Activated effector memory CD4-positive, alpha-beta T cell treated with anti-CD3 and anti-CD28 coated beads, Interleukin-2, amount 50 U/mL, for 16 hours (primary cell): Measurements from ENCODE around the gene FBXO45.
"Not testable (repeated sequence)": the region's sequence is repeated elsewhere in the genome, so short reads cannot be mapped to it uniquely, and the experiment has no call there.

Source experiments
- DNase-seq: peaks from one replicate; pipeline ENCODE4 v3.0.0-alpha.2; 2020

FBXO45 gene

GRCh38 chr3:196558476-196558875 is 10.0 kb upstream of the FBXO45 start:
- no peak for DNase-seq

GRCh38 chr3:196559826-196560225 is 8.6 kb upstream of the FBXO45 start:
- DNase-seq: no peak

- peak; percentile 80 for DNase-seq
Observed at GRCh38 chr3:196563721-196564225, 4.7 kb upstream of the FBXO45 start.

GRCh38 chr3:196569003-196569516 is 600 bp downstream of the FBXO45 start:
- DNase-seq: peak; percentile 85

- DNase-seq: not testable (repeated sequence)
Observed at GRCh38 chr3:196570332-196570731, 1.9 kb downstream of the FBXO45 start.

GRCh38 chr3:196572389-196572788 is 3.9 kb downstream of the FBXO45 start:
- no peak for DNase-seq

- DNase-seq: no peak
Observed at GRCh38 chr3:196585044-196585757, 16.7 kb downstream of the FBXO45 start.

- DNase-seq: no peak
Observed at GRCh38 chr3:196590279-196590678, 21.8 kb downstream of the FBXO45 start.

GRCh38 chr3:196596355-196596754 is 27.9 kb downstream of the FBXO45 start:
- DNase-seq: no peak

- peak; percentile 76 for DNase-seq
Observed at GRCh38 chr3:196597971-196598733, 29.7 kb downstream of the FBXO45 start.

GRCh38 chr3:196599734-196600128 is 31.3 kb downstream of the FBXO45 start:
- no peak for DNase-seq

- DNase-seq: no peak
Observed at GRCh38 chr3:196600359-196600758, 31.9 kb downstream of the FBXO45 start.

GRCh38 chr3:196602673-196603072 is 34.2 kb downstream of the FBXO45 start:
- DNase-seq: no peak

- DNase-seq: no peak
Observed at GRCh38 chr3:196603683-196604082, 35.2 kb downstream of the FBXO45 start.

- DNase-seq: peak; percentile 79
Observed at GRCh38 chr3:196604548-196604947, 36.1 kb downstream of the FBXO45 start.

- DNase-seq: no peak
Observed at GRCh38 chr3:196608693-196609092, 40.2 kb downstream of the FBXO45 start.

GRCh38 chr3:196609343-196609775 is 40.9 kb downstream of the FBXO45 start:
- DNase-seq: peak; percentile 97

- DNase-seq: no peak
Observed at GRCh38 chr3:196609805-196610515, 41.5 kb downstream of the FBXO45 start.

GRCh38 chr3:196611761-196612483 is 43.5 kb downstream of the FBXO45 start:
- DNase-seq: peak; percentile 67

GRCh38 chr3:196615234-196615633 is 46.8 kb downstream of the FBXO45 start:
- DNase-seq: not testable (repeated sequence)

- no peak for DNase-seq
Observed at GRCh38 chr3:196617256-196617655, 48.8 kb downstream of the FBXO45 start.

- DNase-seq: no peak
Observed at GRCh38 chr3:196619223-196619622, 50.8 kb downstream of the FBXO45 start.
